Posterior vena cava (tissue), 2 donors: ENCODE results near the gene PINK1. TPM values are rescaled to one million over a fixed set of nuclear protein-coding genes. Genes with fewer than 3 reads are reported as not detected.
"Not testable (repeated sequence)": the region's sequence is repeated elsewhere in the genome, so short reads cannot be mapped to it uniquely, and the experiment has no call there.

ENCODE experiments used
- DNase-seq: peaks from one replicate; pipeline ENCODE4 v3.0.0-alpha.2; 2020; ENCODE audit warnings: low spot score
- intact Hi-C, 2 donors: fragments of 100-400 bp; cut with DNase I; formaldehyde crosslinking; loops; one replicate each; pipeline versions ENCODE4 v1.14.1 to v1.14.2; 2022 to 2023
- total RNA-seq, 2 donors: library from RNA; stranded (reverse); fragmentation: NEBNext Ultra II Directional; extraction: Animal tissue kit (Norgen Biotek cat#: 25700); gene quantifications; one replicate each; pipeline ENCODE4 v1.2.1, GENCODE V29; 2021
- donor health status: DM: yes; HTN: yes; CAD: no.
- donor health status: DM: yes; HTN: yes; CAD: no.

PINK1 gene
- total RNA-seq, 2 donors from 2014 or later: 64.8 to 95.9 TPM

DNA sequence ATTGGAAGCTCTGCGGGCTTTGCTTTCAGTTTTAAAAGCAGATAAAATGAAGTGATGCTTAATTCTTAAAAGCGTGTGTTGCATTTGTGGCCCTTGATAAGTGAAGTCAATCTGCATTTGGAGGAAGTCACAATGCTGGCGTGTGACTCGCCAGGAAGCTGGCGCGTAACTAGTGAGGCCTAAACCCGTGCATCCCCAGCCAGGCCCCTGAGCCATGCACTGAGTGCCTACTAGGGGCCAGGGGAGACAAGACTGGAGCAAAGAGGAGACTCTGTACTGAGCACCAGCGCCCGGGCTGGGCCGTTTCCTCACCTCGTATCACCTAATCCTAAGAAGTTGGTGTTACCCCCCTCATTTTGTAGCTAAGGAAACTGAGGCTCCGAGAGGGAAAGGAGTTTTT is 32.5 kb downstream of the PINK1 start:
- intact Hi-C loops: no loop called here
- no peak for DNase-seq

DNA sequence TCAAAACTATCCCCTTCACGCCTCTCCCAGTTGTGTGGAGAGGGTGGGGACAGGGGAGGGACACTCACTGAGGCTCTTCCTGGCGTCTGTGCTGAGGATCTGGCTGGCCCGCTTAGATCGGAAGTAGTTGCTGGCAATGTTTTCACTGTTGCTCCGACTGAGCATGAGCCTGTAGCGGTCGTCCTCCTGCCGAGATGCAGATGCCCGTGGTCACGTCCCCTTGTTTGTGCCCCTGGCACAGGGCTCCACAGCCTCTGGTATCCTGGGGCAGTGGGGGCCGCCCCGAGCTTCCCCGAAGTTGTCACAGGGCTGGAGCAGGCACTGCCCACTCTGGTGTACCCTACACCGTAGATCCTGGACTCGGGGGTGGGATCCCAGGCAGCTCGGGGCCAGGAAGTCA is 32.9 kb downstream of the PINK1 start:
- intact Hi-C loops: no loop called here
- no peak for DNase-seq

DNA sequence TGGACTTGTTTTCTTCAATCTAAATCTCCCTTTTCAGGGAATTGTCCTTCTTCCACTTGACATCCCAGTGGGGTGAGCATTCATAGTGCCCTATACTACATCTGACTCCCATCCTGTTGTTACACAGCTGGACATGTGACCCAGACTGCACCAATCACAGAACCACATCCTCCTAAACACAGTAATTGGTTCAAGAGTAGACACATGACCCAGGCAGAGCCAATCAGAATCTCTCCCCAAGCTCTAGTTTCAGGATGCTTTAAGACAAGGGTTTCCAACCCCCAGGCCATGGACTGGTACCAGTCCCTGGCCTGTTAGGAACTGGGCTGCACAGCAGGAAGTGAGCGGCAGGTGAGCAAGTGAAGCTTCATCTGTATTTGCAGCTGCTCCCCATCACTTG is 33.5 kb downstream of the PINK1 start:
- intact Hi-C loops: no loop called here
- DNase-seq: no peak

GRCh38 chr1:20668581-20668980 is 35.3 kb downstream of the PINK1 start:
- intact Hi-C loops: no loop called here
- DNase-seq: no peak

DNA sequence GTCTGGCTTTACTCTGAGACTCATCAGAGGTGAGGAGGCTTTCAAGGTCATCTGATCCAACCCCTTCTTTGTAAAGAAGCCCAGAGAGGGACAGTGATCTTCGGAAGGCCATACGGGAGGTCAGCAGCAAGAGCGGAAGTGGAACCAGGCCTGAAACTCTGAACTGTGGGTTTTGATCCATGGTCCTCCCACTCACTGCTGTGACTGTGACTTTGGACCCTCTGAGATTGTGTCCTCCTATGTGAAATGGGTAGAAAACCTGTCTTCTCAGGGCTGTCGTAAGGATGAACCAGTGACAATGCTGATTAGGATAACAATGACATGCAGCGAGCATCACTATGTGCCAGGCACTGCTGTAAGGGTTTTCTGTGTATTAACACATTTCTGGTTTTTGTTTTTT is 37.7 kb downstream of the PINK1 start:
- intact Hi-C loops: no loop called here
- DNase-seq: no peak

DNA sequence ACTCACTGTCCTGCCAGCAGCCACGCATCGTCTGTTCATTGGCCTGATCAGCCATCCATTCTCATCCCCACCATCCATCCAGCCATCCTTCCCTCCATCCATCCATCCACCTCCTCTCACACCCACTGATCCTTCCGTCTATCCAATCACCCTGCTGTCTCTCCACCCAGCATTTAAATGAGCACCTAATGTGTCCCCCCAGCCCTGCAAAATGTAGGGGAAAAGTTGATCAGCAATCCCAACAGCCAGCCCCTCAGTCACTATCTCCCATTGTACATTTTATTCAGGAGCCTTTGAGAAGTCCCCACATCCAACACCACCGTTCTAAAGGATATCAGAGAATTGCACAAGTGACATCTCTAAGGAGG is 39.0 kb downstream of the PINK1 start:
- intact Hi-C loops: no loop called here
- DNase-seq: no peak

- intact Hi-C loops, DNase-seq: not testable (repeated sequence)
Measured at GRCh38 chr1:20673626-20674025, 40.4 kb downstream of the PINK1 start.

DNA sequence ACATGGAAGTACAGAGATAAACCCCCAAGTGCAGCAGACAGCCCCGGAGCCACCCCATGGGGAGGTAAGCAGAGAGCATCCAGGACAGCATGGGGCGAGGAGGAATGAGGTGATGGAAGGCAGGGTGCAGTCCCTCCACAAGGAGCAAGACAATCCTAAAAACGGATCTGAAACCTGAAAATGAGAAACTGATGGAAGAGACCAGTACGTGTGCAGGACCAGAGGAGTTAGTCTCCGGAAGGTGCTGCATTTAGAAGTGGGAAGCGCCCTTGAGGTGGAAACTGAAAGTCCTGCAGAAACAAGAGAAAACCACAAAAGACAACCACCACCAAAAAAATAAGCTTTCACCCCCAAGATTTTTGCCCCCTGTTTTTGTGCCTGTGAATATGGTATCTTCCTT is 45.3 kb downstream of the PINK1 start:
- intact Hi-C loops: no loop called here
- DNase-seq: no peak

GRCh38 chr1:20680269-20680668 is 47.0 kb downstream of the PINK1 start:
- intact Hi-C loops: no loop called here
- DNase-seq: no peak

DNA sequence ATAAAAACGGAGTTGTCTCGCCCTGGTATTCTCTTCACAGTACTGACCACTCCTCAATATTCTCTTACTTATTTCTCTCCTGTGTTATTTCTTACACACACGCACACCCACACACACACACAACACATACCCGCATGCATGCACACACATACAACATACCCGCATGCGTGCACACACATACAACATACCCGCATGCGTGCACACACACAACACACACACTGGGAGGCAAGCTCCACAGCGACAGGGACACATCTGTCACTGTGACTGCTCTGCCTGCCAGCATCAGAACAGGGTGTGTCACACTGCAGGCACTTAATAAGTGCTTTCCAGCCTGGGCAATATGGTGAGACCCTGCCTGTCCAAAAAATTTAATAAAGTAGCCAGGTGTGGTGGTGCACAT is 48.7 kb downstream of the PINK1 start:
- no peak for DNase-seq
- intact Hi-C loops: no loop called here

GRCh38 chr1:20682571-20683236 is 49.4 kb downstream of the PINK1 start:
- intact Hi-C loops: no loop called here
- no peak for DNase-seq

DNA sequence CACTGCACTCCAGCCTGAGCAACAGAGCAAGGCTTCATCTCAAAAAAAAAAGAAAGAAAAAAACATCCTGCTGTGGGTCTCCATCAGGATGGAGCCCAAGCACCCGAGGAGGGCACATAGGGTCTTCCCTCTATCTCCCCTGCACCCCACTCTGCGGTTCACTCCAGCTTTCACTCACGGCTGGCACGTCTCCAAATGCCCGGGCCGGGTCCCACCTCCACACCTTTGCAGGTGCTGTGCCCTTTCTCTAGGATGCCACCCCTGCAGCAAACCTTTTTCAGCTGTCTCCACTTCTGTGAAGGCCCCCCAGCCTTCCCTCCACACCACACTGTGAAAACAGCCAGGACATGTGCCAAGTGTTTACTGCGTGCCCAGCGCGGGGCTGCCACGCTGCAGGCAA is 50.4 kb downstream of the PINK1 start:
- intact Hi-C loops: no loop called here
- DNase-seq: no peak

- DNase-seq: no peak
- intact Hi-C loops: no loop called here
Measured at GRCh38 chr1:20684050-20684620, 50.9 kb downstream of the PINK1 start.

DNA sequence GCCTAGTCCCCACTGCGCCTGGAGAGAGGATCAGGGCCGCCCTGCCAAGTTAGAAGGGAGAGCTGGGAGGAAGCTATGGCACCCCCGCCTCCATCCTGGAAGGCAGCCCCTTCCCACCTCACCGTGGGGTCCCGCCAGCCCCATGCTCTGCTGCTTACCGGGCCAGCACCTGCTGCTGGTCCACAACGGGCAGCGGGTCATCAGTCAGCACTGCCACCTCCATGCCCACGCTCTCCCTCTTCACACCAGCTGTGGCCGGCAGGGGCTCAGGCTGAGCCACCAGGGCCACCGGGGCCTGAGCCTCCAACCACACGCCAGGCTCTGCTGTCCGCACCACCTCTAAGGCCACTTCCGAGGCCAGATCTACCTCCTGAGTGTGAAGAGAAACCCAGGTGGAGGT is 51.4 kb downstream of the PINK1 start:
- intact Hi-C loops: no loop called here
- no peak for DNase-seq

GRCh38 chr1:20685099-20685662 is 51.9 kb downstream of the PINK1 start:
- intact Hi-C loops: no loop called here
- DNase-seq: no peak

GRCh38 chr1:20685741-20686140 is 52.5 kb downstream of the PINK1 start:
- peak; percentile 77 for DNase-seq
- intact Hi-C loops: no loop called here

GRCh38 chr1:20686883-20687725 is 53.8 kb downstream of the PINK1 start:
- no peak for DNase-seq
- intact Hi-C loops: no loop called here

DNA sequence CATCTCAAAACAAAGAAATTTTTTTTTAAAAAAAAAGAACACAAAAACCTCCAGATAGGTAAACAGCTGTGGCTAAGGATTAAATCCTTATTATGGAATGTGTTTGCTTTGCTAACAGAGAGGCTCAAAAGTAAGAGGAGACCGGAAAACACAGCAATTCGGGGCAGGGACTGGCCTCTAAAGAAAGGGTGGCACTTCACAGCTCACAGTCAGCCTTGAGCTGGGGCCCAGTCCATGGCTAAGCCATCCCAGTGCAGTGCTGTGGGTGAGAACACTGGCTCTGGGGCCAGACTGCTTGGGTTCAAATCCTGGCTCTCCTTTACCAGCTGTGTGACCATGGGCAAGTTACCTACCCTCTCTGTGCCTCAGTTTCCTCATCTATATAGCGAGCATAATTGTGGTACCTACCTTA is 56.4 kb downstream of the PINK1 start:
- DNase-seq: no peak
- intact Hi-C loops: no loop called here

DNA sequence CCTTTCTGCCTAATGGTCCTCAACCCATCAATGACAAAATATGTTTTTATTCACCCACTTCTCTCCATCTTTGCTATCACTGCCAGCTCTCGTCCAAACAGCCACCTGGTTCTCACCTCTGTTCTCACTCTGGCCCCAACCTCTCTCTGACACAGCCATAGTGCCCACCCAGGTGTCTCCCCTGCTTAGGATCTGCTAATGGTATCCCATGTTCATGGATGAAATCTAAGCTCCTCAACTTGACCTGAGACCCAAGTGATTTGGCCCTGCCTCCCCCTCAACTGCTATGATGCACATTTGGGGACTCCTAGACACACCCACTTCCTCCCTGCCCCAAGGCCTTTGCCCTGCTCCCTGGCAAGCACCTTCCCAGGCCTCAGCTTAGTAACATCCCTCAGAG is 58.6 kb downstream of the PINK1 start:
- DNase-seq: no peak
- intact Hi-C loops: no loop called here

- DNase-seq: no peak
- intact Hi-C loops: no loop called here
Measured at GRCh38 chr1:20693623-20694022, 60.4 kb downstream of the PINK1 start.
